Panc1 (cell line): ENCODE results near the gene NDUFAF5. TPM values are rescaled to one million over a fixed set of nuclear protein-coding genes. Genes with fewer than 3 reads are reported as not detected.

ENCODE experiments used
- ATAC-seq: fragments of 200-7000 bp; cut with Tn5 transposase; 2 replicates; pipeline ENCODE4 v1.9.1; 2020; ENCODE audit warnings: mild to moderate bottlenecking, moderate library complexity
- BruUV-seq: library from RNA; stranded (reverse); fragments of 400-500 nt; replicated peaks from 2 replicates; lab custom pipeline; 2021; lab: Mats Ljungman, UMichigan
- CTCF ChIA-PET: fragments of 300-600 bp; sonication (Branson Sonifier 250); formaldehyde crosslinking; loops from one replicate; lab custom pipeline; 2022; ENCODE audit warnings: antibody characterized with exemption; lab: Charles Lee
- POLR2A ChIA-PET: fragments of 300-600 bp; sonication (Branson Sonifier 250); formaldehyde crosslinking; loops from one replicate; lab custom pipeline; 2022; ENCODE audit warnings: antibody characterized with exemption; lab: Charles Lee
- DNase-seq: peaks from one replicate; pipeline ENCODE4 v3.0.0-alpha.2; 2010; ENCODE audit warnings: low read depth, low spot score
- H3K27ac ChIP-seq: 2 replicates; pipeline ENCODE4 v1.5.1; 2011; ENCODE audit warnings: mild to moderate bottlenecking, low read length, inconsistent platforms
- H3K27me3 ChIP-seq: fragments of 200-500 bp; sonication (Bioruptor generic); 2 replicates; pipeline ENCODE4 v1.6.0; 2014; ENCODE audit warnings: low read length, inconsistent platforms; ENCODE audit not compliant: control insufficient read depth, insufficient read depth
- H3K36me3 ChIP-seq: fragments of 200-500 bp; sonication (Bioruptor generic); 2 replicates; pipeline ENCODE4 v1.5.1; 2014; ENCODE audit warnings: inconsistent platforms, mild to moderate bottlenecking, low read length, moderate library complexity; ENCODE audit not compliant: control insufficient read depth, insufficient read depth
- H3K4me1 ChIP-seq: 2 replicates; pipeline ENCODE4 v1.5.1; 2011; ENCODE audit warnings: inconsistent platforms, mild to moderate bottlenecking, low read length, moderate library complexity; ENCODE audit not compliant: control insufficient read depth, insufficient read depth
- H3K4me3 ChIP-seq, 2 experiments: 2 replicates each; pipeline ENCODE4 v1.5.1; 2011 to 2012; ENCODE audit warnings: low read depth in 2 of 2, low read length in 2 of 2, mild to moderate bottlenecking in 2 of 2, inconsistent platforms in 1 of 2, moderate library complexity in 1 of 2
- H3K9me3 ChIP-seq: fragments of 200-500 bp; sonication (Bioruptor generic); 2 replicates; pipeline ENCODE4 v1.5.1; 2014; ENCODE audit warnings: low read depth, mild to moderate bottlenecking, inconsistent platforms, low read length, moderate library complexity; ENCODE audit not compliant: control insufficient read depth, insufficient read depth
- CTCF ChIP-seq: fragments of 450-650 bp; IDR thresholded peaks from 2 replicates; pipeline ENCODE4 v1.5.1; 2017; ENCODE audit warnings: mild to moderate bottlenecking
- POLR2AphosphoS5 ChIP-seq: IDR thresholded peaks from 2 replicates; pipeline ENCODE4 v1.6.1; 2012; ENCODE audit warnings: mild to moderate bottlenecking, low read depth, low read length, moderate library complexity
- REST ChIP-seq, 2 experiments: IDR thresholded peaks; 2 replicates each; pipeline ENCODE4 v1.6.1; 2011 to 2012; ENCODE audit warnings: low read depth in 2 of 2, control low read depth in 1 of 2, low read length in 1 of 2, mild to moderate bottlenecking in 1 of 2, moderate library complexity in 1 of 2; ENCODE audit not compliant: insufficient read depth in 1 of 2
- SIN3A ChIP-seq: IDR thresholded peaks from 2 replicates; pipeline ENCODE4 v1.6.1; 2012; ENCODE audit warnings: low read depth, mild to moderate bottlenecking, low read length, moderate library complexity, borderline replicate concordance; ENCODE audit not compliant: insufficient read depth
- TCF7L2 ChIP-seq: IDR thresholded peaks from 2 replicates; pipeline ENCODE4 v1.6.1; 2011; ENCODE audit warnings: mild to moderate bottlenecking, low read depth, low read length, inconsistent platforms
- in situ Hi-C: cut with HindIII; loops from 2 replicates; pipeline ENCODE4 v1.10.0; 2016; ENCODE audit warnings: low sequenced_read_pairs, low pct_unique_long_range_greater_than_20kb
- intact Hi-C: fragments of 100-400 bp; cut with micrococcal nuclease; formaldehyde crosslinking; loops from one replicate; pipeline ENCODE4 v1.10.0; 2022; ENCODE audit not compliant: unreplicated experiment
- total RNA-seq: library from RNA; stranded (reverse); gene quantifications from one replicate; pipeline ENCODE4 v1.2.1, GENCODE V29; 2021; ENCODE audit not compliant: unreplicated experiment

Gene NDUFAF5
- total RNA-seq, 1 experiment from 2014 or later, result 23.0 TPM

- Histone ChIP-seq H3K36me3 (no peaks in the 10 kb centered on the region), H3K4me1 (no peaks in the 10 kb centered on the region), H3K4me3 (no peak overlapping the region), H3K27ac (no peak overlapping the region), H3K9me3 (no peaks in the 10 kb centered on the region), H3K27me3 (peaks cover 2% of the 10 kb centered on the region; the same call in 1 of the 2 replicates)
- ChIA-PET POLR2A (no interaction called here), CTCF (no interaction called here)
- ATAC-seq (no peak), DNase-seq (no peak)
- in situ Hi-C loops, result no loop called here
- no TSS peak for BruUV-seq
- TF ChIP-seq POLR2AphosphoS5, result no peak
- TF ChIP-seq CTCF, result no peak
- intact Hi-C loops, result no loop called here
Measured at GRCh38 chr20:13858439-13858838, 73.6 kb downstream of the NDUFAF5 start.

- in situ Hi-C loops (no loop called here), intact Hi-C loops (no loop called here)
- BruUV-seq, result no TSS peak
- no peak overlapping the region for H3K27ac ChIP-seq
- TF ChIP-seq REST (IDR thresholded peaks at IDR 0.05; ENCODE audit: insufficient read depth in 1 of 2, low read depth in 2 of 2, low read length in 1 of 2), result no peak
- no peak for TF ChIP-seq POLR2AphosphoS5
- no peak for TF ChIP-seq TCF7L2
- TF ChIP-seq CTCF, result no peak
- TF ChIP-seq SIN3A, result no peak
- no peaks in the 10 kb centered on the region for H3K36me3 ChIP-seq
- DNase-seq, result no peak
- H3K9me3 ChIP-seq, result no peaks in the 10 kb centered on the region
- ChIA-PET CTCF (no interaction called here), POLR2A (no interaction called here)
- no peak for ATAC-seq
- no peak overlapping the region for H3K4me3 ChIP-seq
- H3K27me3 ChIP-seq, result peaks cover 2% of the 10 kb centered on the region; the same call in 1 of the 2 replicates
- H3K4me1 ChIP-seq, result no peaks in the 10 kb centered on the region
Measured at GRCh38 chr20:13858871-13859270, 74.0 kb downstream of the NDUFAF5 start.
